ENCODE measurements around the gene GGN.

DNA sequence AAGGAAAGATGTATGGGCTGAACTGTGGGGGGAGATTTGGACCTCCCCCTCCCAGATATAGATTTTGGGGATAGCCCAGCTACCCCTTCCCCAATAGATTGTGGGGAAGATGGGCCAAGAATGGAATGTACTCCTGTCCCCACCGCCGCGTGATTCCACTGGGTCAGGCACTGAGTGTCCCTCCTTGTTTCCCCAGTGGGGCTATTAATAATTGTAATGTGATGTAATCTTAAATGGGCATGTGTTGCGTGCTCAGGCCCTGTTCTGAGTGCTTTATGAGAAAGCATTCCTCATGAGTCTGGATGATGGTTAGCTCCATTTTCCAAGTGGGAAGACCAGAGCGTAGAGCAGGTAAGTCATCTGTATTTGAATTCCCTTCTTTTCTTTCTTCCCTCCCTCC lies 12.1 kb downstream of the GGN start:
- TF ChIP-seq ZNF184 (CRISPR knock-in tag; IDR thresholded peaks at IDR 0.05), result no peak
- no peak for TF ChIP-seq EP300 (IDR thresholded peaks at IDR 0.05; ENCODE audit: low read length)
- TF ChIP-seq ZNF280A (IDR thresholded peaks at IDR 0.05; ENCODE audit: low read depth, partially characterized antibody), result no peak
- no peak for TF ChIP-seq CHD1 (IDR thresholded peaks at IDR 0.05; ENCODE audit: low read length)
- no peak for TF ChIP-seq GABPB2 (CRISPR knock-in tag; conservative IDR thresholded peaks at IDR 0.05)
- TF ChIP-seq, protein P1, sequence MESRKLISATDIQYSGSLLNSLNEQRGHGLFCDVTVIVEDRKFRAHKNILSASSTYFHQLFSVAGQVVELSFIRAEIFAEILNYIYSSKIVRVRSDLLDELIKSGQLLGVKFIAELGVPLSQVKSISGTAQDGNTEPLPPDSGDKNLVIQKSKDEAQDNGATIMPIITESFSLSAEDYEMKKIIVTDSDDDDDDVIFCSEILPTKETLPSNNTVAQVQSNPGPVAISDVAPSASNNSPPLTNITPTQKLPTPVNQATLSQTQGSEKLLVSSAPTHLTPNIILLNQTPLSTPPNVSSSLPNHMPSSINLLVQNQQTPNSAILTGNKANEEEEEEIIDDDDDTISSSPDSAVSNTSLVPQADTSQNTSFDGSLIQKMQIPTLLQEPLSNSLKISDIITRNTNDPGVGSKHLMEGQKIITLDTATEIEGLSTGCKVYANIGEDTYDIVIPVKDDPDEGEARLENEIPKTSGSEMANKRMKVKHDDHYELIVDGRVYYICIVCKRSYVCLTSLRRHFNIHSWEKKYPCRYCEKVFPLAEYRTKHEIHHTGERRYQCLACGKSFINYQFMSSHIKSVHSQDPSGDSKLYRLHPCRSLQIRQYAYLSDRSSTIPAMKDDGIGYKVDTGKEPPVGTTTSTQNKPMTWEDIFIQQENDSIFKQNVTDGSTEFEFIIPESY (CRISPR knock-in tag; IDR thresholded peaks at IDR 0.05), result no peak
- no peak for TF ChIP-seq ARHGAP35 (IDR thresholded peaks at IDR 0.05; ENCODE audit: partially characterized antibody)
- no peak for TF ChIP-seq ARID4B (CRISPR knock-in tag; IDR thresholded peaks at IDR 0.05)
- no peak for TF ChIP-seq SRF (CRISPR knock-in tag; IDR thresholded peaks at IDR 0.05)
- TF ChIP-seq DNMT1 (IDR thresholded peaks at IDR 0.05), result no peak

Measured in K562 (cell line).